B cell (primary cell): Measurements from ENCODE around the gene GLCCI1. TPM values are rescaled to one million over a fixed set of nuclear protein-coding genes. Genes with fewer than 3 reads are reported as not detected.

Experiments used
- ATAC-seq: fragments of 200-7000 bp; cut with Tn5 transposase; one replicate; pipeline ENCODE4 v1.10.0; 2021; ENCODE audit warnings: low read depth, mild to moderate bottlenecking, moderate number of reproducible peaks, moderate library complexity
- CTCF ChIA-PET: fragments of 350-600 bp; sonication (Branson Sonifier 250); formaldehyde crosslinking; loops from one replicate; lab custom pipeline; 2021; ENCODE audit warnings: antibody characterized with exemption, inconsistent platforms; lab: Charles Lee
- POLR2A ChIA-PET: fragments of 350-600 bp; sonication (Branson Sonifier 250); formaldehyde crosslinking; loops from one replicate; lab custom pipeline; 2021; ENCODE audit warnings: antibody characterized with exemption; lab: Charles Lee
- DNase-seq: peaks from one replicate; pipeline ENCODE4 v3.0.0; 2013
- H2AFZ ChIP-seq: 2 replicates; pipeline ENCODE4 v1.6.1; 2012; ENCODE audit warnings: mild to moderate bottlenecking, low read depth, low read length; ENCODE audit not compliant: insufficient read depth, poor library complexity, severe bottlenecking
- H3K27ac ChIP-seq, 2 donors: 1 replicate in 1 of 2; 2 replicates in 1 of 2; pipeline ENCODE4 v1.5.1; 2012 to 2013; ENCODE audit warnings: low read length in 2 of 2, mild to moderate bottlenecking in 2 of 2, moderate library complexity in 1 of 2
- H3K27me3 ChIP-seq, 4 experiments: fragments of 200-600 bp in 1 of 4; sonication (generic) in 1 of 4; replicated peaks in 1 of 4; 1 replicate in 2 of 4; 2 replicates in 2 of 4; pipeline versions ENCODE4 v1.6.1 to v1.7.0; 2013 to 2016; ENCODE audit warnings: low read length in 3 of 4, mild to moderate bottlenecking in 2 of 4, mixed read lengths in 1 of 4, moderate library complexity in 1 of 4; ENCODE audit not compliant: insufficient read depth in 4 of 4, control insufficient read depth in 3 of 4; ENCODE audit errors: control extremely low read depth in 1 of 4
- H3K36me3 ChIP-seq, 2 experiments: replicated peaks in 1 of 2; 1 replicate in 1 of 2; 2 replicates in 1 of 2; pipeline versions ENCODE4 v1.6.1 to v1.7.1; 2013; ENCODE audit warnings: low read length in 1 of 2; ENCODE audit not compliant: insufficient read depth in 2 of 2, control insufficient read depth in 1 of 2; ENCODE audit errors: control extremely low read depth in 1 of 2, extremely low read depth in 1 of 2
- H3K4me1 ChIP-seq, 2 donors: fragments of 200-600 bp in 1 of 2; sonication (generic) in 1 of 2; 1 replicate in 1 of 2; 2 replicates in 1 of 2; pipeline versions ENCODE4 v1.5.1 to v1.6.1; 2013 to 2017; ENCODE audit warnings: low read length in 2 of 2; ENCODE audit not compliant: control insufficient read depth in 2 of 2, insufficient read depth in 2 of 2
- H3K4me2 ChIP-seq: replicated peaks from 2 replicates; pipeline ENCODE3; 2012; ENCODE audit warnings: mild to moderate bottlenecking, low read depth, low read length; ENCODE audit not compliant: poor library complexity, severe bottlenecking
- H3K4me3 ChIP-seq, 5 experiments: fragments of 200-600 bp in 1 of 5; sonication (generic) in 1 of 5; 1 replicate in 3 of 5; 2 replicates in 2 of 5; pipeline versions ENCODE4 v1.5.1 to v1.7.0; 2011 to 2016; ENCODE audit warnings: low read length in 4 of 5, mild to moderate bottlenecking in 4 of 5, low read depth in 2 of 5, control low read depth in 1 of 5, moderate library complexity in 1 of 5; ENCODE audit not compliant: insufficient read depth in 1 of 5; ENCODE audit errors: control extremely low read depth in 1 of 5, extremely low read depth in 1 of 5
- H3K79me2 ChIP-seq: fragments of 200-600 bp; sonication (generic); one replicate; pipeline ENCODE4 v1.6.0; 2016; ENCODE audit warnings: low read length; ENCODE audit not compliant: control insufficient read depth, insufficient read depth
- H3K9ac ChIP-seq: fragments of 200-600 bp; sonication (generic); 2 replicates; pipeline ENCODE4 v1.6.1; 2017; ENCODE audit warnings: mild to moderate bottlenecking, low read length, moderate library complexity
- H3K9me3 ChIP-seq, 3 donors: one replicate each; pipeline versions ENCODE4 v1.6.1 to v1.7.1; 2013; ENCODE audit warnings: low read length in 2 of 3; ENCODE audit not compliant: control insufficient read depth in 2 of 3, insufficient read depth in 1 of 3; ENCODE audit errors: control extremely low read depth in 1 of 3
- H4K20me1 ChIP-seq: 2 replicates; pipeline ENCODE4 v1.6.0; 2012; ENCODE audit warnings: mild to moderate bottlenecking, low read length; ENCODE audit not compliant: insufficient read depth, control insufficient read depth, poor library complexity, severe bottlenecking
- H3K27ac Mint-ChIP-seq: one replicate; pipeline ENCODE4 v1.8.0; 2021; ENCODE audit warnings: mixed read lengths
- H3K27me3 Mint-ChIP-seq: one replicate; pipeline ENCODE4 v1.8.0; 2021; ENCODE audit warnings: mixed read lengths
- H3K4me1 Mint-ChIP-seq: one replicate; pipeline ENCODE4 v1.8.0; 2021; ENCODE audit warnings: mixed read lengths
- H3K4me3 Mint-ChIP-seq: one replicate; pipeline ENCODE4 v1.8.0; 2021; ENCODE audit warnings: mixed read lengths
- H3K9me3 Mint-ChIP-seq: one replicate; pipeline ENCODE4 v1.8.0; 2022; ENCODE audit warnings: mixed read lengths; ENCODE audit not compliant: insufficient read depth
- CTCF ChIP-seq: fragments of 200-600 bp; IDR thresholded peaks from one replicate; pipeline ENCODE4 v1.8.0; 2022; ENCODE audit warnings: antibody characterized with exemption, mild to moderate bottlenecking
- EZH2 ChIP-seq: IDR thresholded peaks from 2 replicates; pipeline ENCODE4 v1.6.1; 2012; ENCODE audit warnings: borderline replicate concordance, low read depth, mild to moderate bottlenecking, moderate library complexity, low read length; ENCODE audit not compliant: insufficient read depth, poor library complexity, severe bottlenecking
- WGBS: methylation state at CpG from one replicate; pipeline ENCODE4 v1.1.5; 2013; ENCODE audit warnings: missing lambda C conversion rate; ENCODE audit not compliant: insufficient coverage; 5-methylcytosine and 5-hydroxymethylcytosine counted together
- intact Hi-C: fragments of 100-400 bp; cut with micrococcal nuclease; formaldehyde crosslinking; loops from one replicate; pipeline ENCODE4 v1.10.0; 2022
- polyA plus RNA-seq: library from polyadenylated mRNA; depleted of rRNA; stranded (reverse); fragments of >200 nt; gene quantifications from 2 replicates; pipeline ENCODE4 v1.2.3, GENCODE V29; 2012
- total RNA-seq, 2 donors: library from RNA; stranded (reverse); fragments of 120-200 nt in 1 of 2; gene quantifications; 1 replicate in 1 of 2; 2 replicates in 1 of 2; pipeline versions ENCODE4 v1.2.3 to v1.2.4, GENCODE V29; 2013 to 2022

Gene GLCCI1
- total and polyA plus RNA-seq, 2 donors (not counting 1 experiment from before 2014, with no cell fraction given): 17.7 to 50.3 TPM

GRCh38 chr7:8111282-8111960, 142.8 kb downstream of the GLCCI1 start:
- H3K4me1 Mint-ChIP-seq: peaks cover 42% of the 10 kb centered on the region
- peaks cover 0 to 13% (median 8%) of the 10 kb centered on the region in 3 donors for H3K9me3 ChIP-seq
- H3K27me3 ChIP-seq: no peaks in the 10 kb centered on the region
- no peak overlapping the region for H3K27ac ChIP-seq
- H2AFZ ChIP-seq: no peak overlapping the region
- TF ChIP-seq EZH2: no peak
- TF ChIP-seq CTCF: no peak
- no peaks in the 10 kb centered on the region for H3K36me3 ChIP-seq
- H3K9me3 Mint-ChIP-seq: peaks cover 5% of the 10 kb centered on the region
- no peak for ATAC-seq
- H3K4me3 ChIP-seq: no peak overlapping the region
- no peak overlapping the region for H3K9ac ChIP-seq
- no peak for DNase-seq
- ChIA-PET POLR2A (no interaction called here), CTCF (interaction anchor here (1.3 to 1.4 kb wide), 2 partner anchors 79 to 430 kb away, joined by 3 to 5 read pairs; no protein-coding TSS in a partner anchor)
- no peak overlapping the region for H3K4me3 Mint-ChIP-seq
- no peaks in the 10 kb centered on the region for H3K79me2 ChIP-seq
- intact Hi-C loops: no loop called here
- no peaks in the 10 kb centered on the region for H3K27me3 Mint-ChIP-seq
- H4K20me1 ChIP-seq: no peaks in the 10 kb centered on the region
- H3K27ac Mint-ChIP-seq: peak overlapping the region; percentile 41
- WGBS: 98% methylated on average over 11 of the region's 11 CpGs
- H3K4me1 ChIP-seq: peaks cover 34% of the 10 kb centered on the region in 2 donors
- no peak overlapping the region for H3K4me2 ChIP-seq

GRCh38 chr7:8112685-8113084, 144.1 kb downstream of the GLCCI1 start:
- Histone ChIP-seq H3K27me3 (no peaks in the 10 kb centered on the region), H3K4me2 (no peak overlapping the region), H3K4me3 (no peak overlapping the region), H3K79me2 (no peaks in the 10 kb centered on the region), H3K9ac (no peak overlapping the region), H3K9me3 (peaks cover 0 to 13% (median 8%) of the 10 kb centered on the region in 3 donors), H3K36me3 (no peaks in the 10 kb centered on the region), H4K20me1 (no peaks in the 10 kb centered on the region), H2AFZ (no peak overlapping the region), H3K27ac (no peak overlapping the region), H3K4me1 (peaks cover 35 to 39% of the 10 kb centered on the region in 2 donors)
- ChIA-PET CTCF (no interaction called here), POLR2A (no interaction called here)
- intact Hi-C loops: no loop called here
- Mint-ChIP-seq H3K27me3 (no peaks in the 10 kb centered on the region), H3K4me1 (peaks cover 51% of the 10 kb centered on the region), H3K9me3 (peaks cover 5% of the 10 kb centered on the region), H3K27ac (no peak overlapping the region), H3K4me3 (no peak overlapping the region)
- WGBS: 100% methylated on average over 2 of the region's 2 CpGs
- TF ChIP-seq CTCF (no peak), EZH2 (no peak)
- ATAC-seq (no peak), DNase-seq (no peak)
